ENCODE measurements around the gene CARD10. TPM values are rescaled to one million over a fixed set of nuclear protein-coding genes. Genes with fewer than 3 reads are reported as not detected.
A peak's percentile ranks its signal among the peaks of the same experiment; 100 is the strongest.
"Not testable (repeated sequence)": the region's sequence is repeated elsewhere in the genome, so short reads cannot be mapped to it uniquely, and the experiment has no call there.

Gene CARD10
- total and polyA plus RNA-seq, 2 donors, result 4.5 to 16.6 TPM

GRCh38 chr22:37561212-37562048 is 42.2 kb upstream of the CARD10 start:
- Histone ChIP-seq H3K4me3 (ENCODE audit: low read depth, low read length) (peak overlapping the region; percentile 72), H3K36me3 (ENCODE audit: insufficient read depth) (no peaks in the 10 kb centered on the region), H3K27ac (ENCODE audit: low read depth) (peak overlapping the region; percentile 88), H3K4me1 (ENCODE audit: insufficient read depth) (peaks cover 2% of the 10 kb centered on the region)
- under 1% methylated on average over 55 of the region's 56 CpGs for WGBS
- no peak for DNase-seq (ENCODE audit: extremely low spot score)

DNA sequence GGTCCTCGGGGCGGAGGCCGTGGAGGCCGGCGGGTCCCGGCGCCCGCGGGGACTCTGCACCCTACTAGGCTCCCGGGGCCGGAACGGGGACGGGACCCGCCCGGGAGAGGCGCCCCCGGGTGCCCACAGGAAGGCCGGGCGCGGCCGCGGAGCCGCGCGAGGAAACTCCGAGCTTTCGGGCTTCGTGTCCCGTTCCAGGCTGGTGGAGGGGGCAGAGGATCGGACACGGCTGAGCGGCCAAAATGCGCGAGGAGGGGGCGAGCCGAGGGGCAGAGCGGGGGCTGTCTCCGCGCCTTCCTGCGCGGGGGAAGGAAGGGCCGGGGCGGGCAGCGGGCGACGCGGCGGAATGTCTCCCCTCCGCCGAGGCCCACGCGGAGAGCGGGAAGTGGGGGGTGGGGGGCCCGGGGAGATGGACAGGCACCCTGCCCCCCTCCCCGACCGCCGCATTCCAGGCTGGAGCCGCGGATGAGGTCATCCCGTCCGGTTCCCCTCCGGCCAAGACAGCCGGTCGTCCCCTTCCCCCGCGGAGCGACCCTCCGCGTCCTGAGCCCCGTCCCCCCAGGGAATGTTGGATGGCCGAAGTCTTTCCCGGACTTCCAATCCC is 41.5 kb upstream of the CARD10 start:
- under 1% methylated on average over 72 of the region's 72 CpGs for WGBS
- Histone ChIP-seq H3K4me1 (ENCODE audit: insufficient read depth) (peaks cover 2% of the 10 kb centered on the region), H3K36me3 (ENCODE audit: insufficient read depth) (no peaks in the 10 kb centered on the region), H3K27ac (ENCODE audit: low read depth) (peak overlapping the region; percentile 88), H3K4me3 (ENCODE audit: low read depth, low read length) (peak overlapping the region; percentile 72)
- no peak for DNase-seq (ENCODE audit: extremely low spot score)

DNA sequence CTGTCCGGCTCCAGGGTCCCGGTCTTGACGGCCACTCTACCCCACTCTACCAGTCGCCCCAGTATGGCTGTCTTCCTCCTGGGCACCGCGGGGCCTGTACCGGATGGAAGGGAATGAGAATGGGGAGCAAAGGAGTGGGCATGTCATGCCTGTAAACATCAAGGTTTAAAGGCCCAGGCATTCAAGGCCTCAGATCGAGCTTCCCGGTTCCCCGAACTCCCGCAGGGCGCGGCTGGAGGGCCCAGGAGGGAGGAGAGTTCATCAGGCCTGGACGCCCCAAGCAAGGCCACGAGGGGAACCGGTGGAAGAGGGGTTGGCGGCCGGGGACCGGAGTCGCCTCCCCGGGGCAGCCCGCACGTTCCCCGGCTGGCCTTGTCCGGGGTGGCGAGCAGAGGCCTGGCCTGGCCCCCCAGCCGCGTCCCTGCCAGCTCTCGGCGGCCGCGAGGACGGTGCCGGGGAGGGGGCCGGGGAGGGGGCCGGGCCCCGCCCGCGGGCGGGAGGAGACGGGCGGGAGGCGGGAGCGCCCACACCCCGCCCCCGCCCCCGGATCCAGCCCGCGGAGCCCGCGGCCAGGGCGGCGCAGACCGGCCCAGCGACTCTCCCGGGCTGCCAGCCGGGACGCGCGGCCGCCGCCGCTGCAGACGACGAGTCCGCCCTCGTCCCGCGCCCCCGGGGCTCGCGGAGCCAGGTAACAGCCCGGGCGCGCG is 40.8 kb upstream of the CARD10 start, which contains the start of gene CDC42EP1:
TSS of gene CDC42EP1 (plus strand) at position 580 of the 707 bp plus-strand sequence. CDS start 5,870 bp downstream, outside the sequence.
- peak within 1 kb of the TSS; percentile 72 for H3K4me3 ChIP-seq (ENCODE audit: low read depth, low read length)
- H3K36me3 ChIP-seq (ENCODE audit: insufficient read depth), result no peaks in the 10 kb centered on the region
- peak within 1 kb of the TSS; percentile 88 for H3K27ac ChIP-seq (ENCODE audit: low read depth)
- DNase-seq (ENCODE audit: extremely low spot score), result no peak
- 5% methylated on average over 76 of the region's 76 CpGs for WGBS
- peaks cover 2% of the 10 kb centered on the region for H3K4me1 ChIP-seq (ENCODE audit: insufficient read depth)

DNA sequence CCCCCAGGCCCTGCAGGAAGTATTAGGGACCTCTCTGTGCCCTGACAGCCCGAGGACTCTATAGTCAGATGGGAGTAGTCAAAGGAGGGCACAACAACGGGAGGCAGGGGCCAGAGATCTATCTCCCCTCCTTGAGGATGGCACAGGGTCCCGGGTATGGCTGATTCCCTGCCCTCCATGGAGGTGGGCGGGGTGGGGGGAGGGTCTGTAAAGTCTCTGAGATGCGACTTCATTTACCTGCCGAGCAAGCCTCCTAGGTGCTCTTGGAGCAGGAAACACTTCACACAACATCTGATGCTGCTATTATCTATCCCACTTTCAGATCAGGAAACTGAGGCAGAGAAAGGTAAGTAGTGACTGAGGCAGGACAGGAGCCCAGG is 40.3 kb upstream of the CARD10 start:
- Histone ChIP-seq H3K27ac (ENCODE audit: low read depth) (peak overlapping the region; percentile 88), H3K4me1 (ENCODE audit: insufficient read depth) (peaks cover 2% of the 10 kb centered on the region), H3K4me3 (ENCODE audit: low read depth, low read length) (peak overlapping the region; percentile 72), H3K36me3 (ENCODE audit: insufficient read depth) (no peaks in the 10 kb centered on the region)
- WGBS, result 84% methylated on average over 6 of the region's 6 CpGs
- DNase-seq (ENCODE audit: extremely low spot score), result no peak

DNA sequence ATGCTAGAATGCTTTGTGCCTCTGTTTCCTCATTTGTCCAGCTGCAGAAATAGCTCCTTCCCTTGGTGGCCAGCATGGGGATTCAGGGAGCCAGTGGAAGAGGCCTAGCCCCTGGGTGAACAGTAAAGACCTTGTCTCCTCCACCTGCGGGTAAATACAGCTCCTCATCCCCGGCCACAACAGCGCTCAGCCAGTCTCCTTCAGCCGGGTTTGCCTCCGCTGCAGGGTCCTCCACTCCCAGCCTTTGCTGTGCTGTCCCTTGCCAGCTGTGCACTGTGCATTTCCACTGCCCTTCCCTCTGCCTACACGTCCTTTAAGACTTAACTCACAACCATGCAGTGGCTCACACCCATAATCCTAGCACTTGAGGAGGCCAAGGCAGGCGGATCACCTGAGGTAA is 39.6 kb upstream of the CARD10 start:
- Histone ChIP-seq H3K27ac (ENCODE audit: low read depth) (no peak overlapping the region), H3K4me3 (ENCODE audit: low read depth, low read length) (no peak overlapping the region), H3K36me3 (ENCODE audit: insufficient read depth) (no peaks in the 10 kb centered on the region), H3K4me1 (ENCODE audit: insufficient read depth) (peaks cover 2% of the 10 kb centered on the region)
- WGBS, result 83% methylated on average over 7 of the region's 7 CpGs
- DNase-seq (ENCODE audit: extremely low spot score), result no peak

GRCh38 chr22:37557321-37558001 is 38.2 kb upstream of the CARD10 start:
- DNase-seq (ENCODE audit: extremely low spot score), result no peak
- Histone ChIP-seq H3K36me3 (ENCODE audit: insufficient read depth) (no peaks in the 10 kb centered on the region), H3K4me1 (ENCODE audit: insufficient read depth) (peaks cover under 1% of the 10 kb centered on the region), H3K27ac (ENCODE audit: low read depth) (no peak overlapping the region), H3K4me3 (ENCODE audit: low read depth, low read length) (no peak overlapping the region)
- 84% methylated on average over 7 of the region's 7 CpGs for WGBS

DNA sequence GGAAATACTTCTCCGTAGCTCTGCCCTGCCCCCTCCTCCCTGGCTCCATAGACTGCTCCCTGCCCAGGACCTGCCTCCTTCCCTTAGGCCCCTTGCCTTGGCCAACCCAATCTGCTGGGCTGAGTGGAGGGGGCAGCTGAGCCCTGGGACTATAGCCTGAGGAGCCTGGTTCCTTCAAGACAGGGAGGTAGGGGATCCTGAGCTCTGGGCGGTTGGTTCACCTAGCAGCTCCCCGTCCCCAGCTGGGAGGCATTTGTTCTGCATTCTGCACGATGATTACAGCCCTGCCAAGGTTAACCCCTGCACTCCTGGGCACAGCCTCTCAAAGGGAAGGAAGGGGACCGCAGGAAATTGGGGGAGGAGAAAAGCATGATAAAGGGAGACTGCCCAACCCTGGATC is 37.5 kb upstream of the CARD10 start:
- H3K27ac ChIP-seq (ENCODE audit: low read depth), result no peak overlapping the region
- H3K36me3 ChIP-seq (ENCODE audit: insufficient read depth), result no peaks in the 10 kb centered on the region
- no peaks in the 10 kb centered on the region for H3K4me1 ChIP-seq (ENCODE audit: insufficient read depth)
- 19% methylated on average over 5 of the region's 5 CpGs for WGBS
- H3K4me3 ChIP-seq (ENCODE audit: low read depth, low read length), result no peak overlapping the region
- DNase-seq (ENCODE audit: extremely low spot score), result no peak

GRCh38 chr22:37555029-37555428 is 35.8 kb upstream of the CARD10 start:
- Histone ChIP-seq H3K4me3 (ENCODE audit: low read depth, low read length) (no peak overlapping the region), H3K36me3 (ENCODE audit: insufficient read depth) (no peaks in the 10 kb centered on the region), H3K27ac (ENCODE audit: low read depth) (no peak overlapping the region), H3K4me1 (ENCODE audit: insufficient read depth) (no peaks in the 10 kb centered on the region)
- no peak for DNase-seq (ENCODE audit: extremely low spot score)

GRCh38 chr22:37553725-37554124 is 34.5 kb upstream of the CARD10 start:
- WGBS, result 94% methylated on average over 9 of the region's 9 CpGs
- no peaks in the 10 kb centered on the region for H3K4me1 ChIP-seq (ENCODE audit: insufficient read depth)

DNA sequence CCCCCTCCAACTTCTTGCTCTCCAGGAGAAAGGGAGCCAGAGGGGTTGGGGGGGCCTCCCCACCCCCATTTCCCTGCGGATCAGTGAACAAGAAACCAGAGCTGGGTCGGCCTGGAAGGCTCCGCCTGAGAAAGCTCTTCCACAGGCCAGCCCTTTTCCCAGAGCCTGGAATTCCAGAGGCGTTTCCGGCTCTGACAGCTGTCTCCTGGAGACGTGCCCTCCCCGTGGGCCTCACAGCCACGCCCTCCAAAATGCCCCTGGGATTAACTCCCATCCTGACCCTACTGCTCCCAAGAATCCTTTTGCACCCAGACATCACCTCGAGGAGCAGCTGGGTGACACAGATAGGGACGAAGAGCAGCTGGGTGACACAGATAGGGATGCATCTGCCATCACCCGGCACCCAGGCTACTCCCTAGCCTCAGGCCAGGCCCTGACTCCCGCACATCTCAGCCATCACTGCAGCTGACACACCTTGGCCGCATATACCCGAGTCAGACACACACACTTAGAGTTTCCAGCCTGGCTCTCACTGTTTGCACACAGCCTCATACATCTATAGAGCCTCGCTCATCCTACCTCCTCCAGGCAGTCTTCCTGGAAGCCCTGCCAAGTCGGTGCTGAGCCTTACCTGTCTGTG is 33.4 kb upstream of the CARD10 start:
- WGBS, result 37% methylated on average over 16 of the region's 16 CpGs
- H3K4me1 ChIP-seq (ENCODE audit: insufficient read depth), result no peaks in the 10 kb centered on the region

More at GRCh38 chr22:37553725-37554124, 34.5 kb upstream of the CARD10 start:
- Histone ChIP-seq H3K36me3 (ENCODE audit: insufficient read depth) (no peaks in the 10 kb centered on the region), H3K4me3 (ENCODE audit: low read depth, low read length) (no peak overlapping the region), H3K27ac (ENCODE audit: low read depth) (no peak overlapping the region)
- DNase-seq (ENCODE audit: extremely low spot score), result no peak

DNA sequence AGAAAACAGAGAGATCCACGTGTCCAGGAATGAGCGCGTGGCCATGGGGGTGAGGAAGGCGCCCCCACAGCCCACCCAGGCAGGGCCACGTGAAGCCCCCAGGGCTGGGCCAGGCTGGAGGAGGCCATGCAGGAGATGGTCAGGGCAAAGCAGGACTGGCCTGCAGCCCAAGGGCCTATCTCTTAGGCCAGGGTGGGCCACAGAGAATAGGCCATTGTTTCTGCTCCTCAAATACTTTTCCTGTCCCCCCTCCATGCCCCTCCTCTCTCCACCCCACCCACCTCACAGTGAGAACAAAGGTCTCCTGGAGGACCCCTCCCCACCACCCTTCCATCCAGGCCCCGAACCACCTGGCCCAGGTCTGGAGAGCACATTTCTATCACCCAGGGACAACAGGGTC is 32.8 kb upstream of the CARD10 start:
- Histone ChIP-seq H3K27ac (ENCODE audit: low read depth) (no peak overlapping the region), H3K4me3 (ENCODE audit: low read depth, low read length) (no peak overlapping the region), H3K4me1 (ENCODE audit: insufficient read depth) (no peaks in the 10 kb centered on the region), H3K36me3 (ENCODE audit: insufficient read depth) (no peaks in the 10 kb centered on the region)
- no peak for DNase-seq (ENCODE audit: extremely low spot score)
- 64% methylated on average over 6 of the region's 6 CpGs for WGBS

More for the DNA sequence above, 33.4 kb upstream of the CARD10 start:
- no peak for DNase-seq (ENCODE audit: extremely low spot score)
- H3K36me3 ChIP-seq (ENCODE audit: insufficient read depth), result no peaks in the 10 kb centered on the region
- no peak overlapping the region for H3K4me3 ChIP-seq (ENCODE audit: low read depth, low read length)
- H3K27ac ChIP-seq (ENCODE audit: low read depth), result no peak overlapping the region

- H3K27ac ChIP-seq (ENCODE audit: low read depth); H3K36me3 ChIP-seq (ENCODE audit: insufficient read depth); DNase-seq (ENCODE audit: extremely low spot score); H3K4me1 ChIP-seq (ENCODE audit: insufficient read depth); H3K4me3 ChIP-seq (ENCODE audit: low read depth, low read length): not testable (repeated sequence)
- WGBS, result 93% methylated on average over 9 of the region's 9 CpGs
Measured at GRCh38 chr22:37550921-37551320, 31.7 kb upstream of the CARD10 start.

- H3K4me3 ChIP-seq (ENCODE audit: low read depth, low read length), result no peak overlapping the region
- no peak overlapping the region for H3K27ac ChIP-seq (ENCODE audit: low read depth)
- H3K36me3 ChIP-seq (ENCODE audit: insufficient read depth), result no peaks in the 10 kb centered on the region
- DNase-seq (ENCODE audit: extremely low spot score), result no peak
- WGBS, result 45% methylated on average over 5 of the region's 5 CpGs
- no peaks in the 10 kb centered on the region for H3K4me1 ChIP-seq (ENCODE audit: insufficient read depth)
Measured at GRCh38 chr22:37549704-37550059, 30.5 kb upstream of the CARD10 start.
